ENCODE measurements around the gene HSPBP1. TPM values are rescaled to one million over a fixed set of nuclear protein-coding genes. Genes with fewer than 3 reads are reported as not detected.

HSPBP1 gene
- total RNA-seq, 1 experiment from 2014 or later, result 65.2 TPM

- ChIA-PET CTCF (no interaction called here), POLR2A (no interaction called here)
- H3K4me1 Mint-ChIP-seq, result no peaks in the 10 kb centered on the region
- H3K4me3 Mint-ChIP-seq, result no peak overlapping the region
- no peak for DNase-seq (ENCODE audit: low spot score)
- no peak overlapping the region for H3K27ac Mint-ChIP-seq
- peaks cover 40% of the 10 kb centered on the region for H3K36me3 Mint-ChIP-seq
- TF ChIP-seq ZNF671 (CRISPR knock-in tag; IDR thresholded peaks at IDR 0.05) (no peak), SMAD4 (CRISPR knock-in tag; IDR thresholded peaks at IDR 0.05) (no peak), GABPB1 (CRISPR knock-in tag; IDR thresholded peaks at IDR 0.05) (no peak), AFF4 (CRISPR knock-in tag; IDR thresholded peaks at IDR 0.05; ENCODE audit: borderline replicate concordance) (no peak), ZNF317 (CRISPR knock-in tag; IDR thresholded peaks at IDR 0.05; ENCODE audit: borderline replicate concordance, low read depth) (no peak), ESRRA (CRISPR knock-in tag; IDR thresholded peaks at IDR 0.05; ENCODE audit: borderline replicate concordance) (no peak), NR1H2 (CRISPR knock-in tag; IDR thresholded peaks at IDR 0.05) (no peak), ZNF423 (CRISPR knock-in tag; IDR thresholded peaks at IDR 0.05) (no peak), ARID4B (CRISPR knock-in tag; IDR thresholded peaks at IDR 0.05; ENCODE audit: borderline replicate concordance) (no peak), ZNF121 (CRISPR knock-in tag; IDR thresholded peaks at IDR 0.05) (no peak), NFE2L1 (CRISPR knock-in tag; IDR thresholded peaks at IDR 0.05) (no peak), PRRX2 (CRISPR knock-in tag; IDR thresholded peaks at IDR 0.05) (no peak)
- TF ChIP-seq, protein P1, sequence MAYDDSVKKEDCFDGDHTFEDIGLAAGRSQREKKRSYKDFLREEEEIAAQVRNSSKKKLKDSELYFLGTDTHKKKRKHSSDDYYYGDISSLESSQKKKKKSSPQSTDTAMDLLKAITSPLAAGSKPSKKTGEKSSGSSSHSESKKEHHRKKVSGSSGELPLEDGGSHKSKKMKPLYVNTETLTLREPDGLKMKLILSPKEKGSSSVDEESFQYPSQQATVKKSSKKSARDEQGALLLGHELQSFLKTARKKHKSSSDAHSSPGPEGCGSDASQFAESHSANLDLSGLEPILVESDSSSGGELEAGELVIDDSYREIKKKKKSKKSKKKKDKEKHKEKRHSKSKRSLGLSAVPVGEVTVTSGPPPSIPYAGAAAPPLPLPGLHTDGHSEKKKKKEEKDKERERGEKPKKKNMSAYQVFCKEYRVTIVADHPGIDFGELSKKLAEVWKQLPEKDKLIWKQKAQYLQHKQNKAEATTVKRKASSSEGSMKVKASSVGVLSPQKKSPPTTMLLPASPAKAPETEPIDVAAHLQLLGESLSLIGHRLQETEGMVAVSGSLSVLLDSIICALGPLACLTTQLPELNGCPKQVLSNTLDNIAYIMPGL (CRISPR knock-in tag; IDR thresholded peaks at IDR 0.05), result no peak
- ATAC-seq, result no peak
- no peaks in the 10 kb centered on the region for H3K27me3 Mint-ChIP-seq (ENCODE audit: low read depth)
- no peaks in the 10 kb centered on the region for H3K9me3 Mint-ChIP-seq
Observed at GRCh38 chr19:55242517-55242916, 37.4 kb downstream of the HSPBP1 start.

DNA sequence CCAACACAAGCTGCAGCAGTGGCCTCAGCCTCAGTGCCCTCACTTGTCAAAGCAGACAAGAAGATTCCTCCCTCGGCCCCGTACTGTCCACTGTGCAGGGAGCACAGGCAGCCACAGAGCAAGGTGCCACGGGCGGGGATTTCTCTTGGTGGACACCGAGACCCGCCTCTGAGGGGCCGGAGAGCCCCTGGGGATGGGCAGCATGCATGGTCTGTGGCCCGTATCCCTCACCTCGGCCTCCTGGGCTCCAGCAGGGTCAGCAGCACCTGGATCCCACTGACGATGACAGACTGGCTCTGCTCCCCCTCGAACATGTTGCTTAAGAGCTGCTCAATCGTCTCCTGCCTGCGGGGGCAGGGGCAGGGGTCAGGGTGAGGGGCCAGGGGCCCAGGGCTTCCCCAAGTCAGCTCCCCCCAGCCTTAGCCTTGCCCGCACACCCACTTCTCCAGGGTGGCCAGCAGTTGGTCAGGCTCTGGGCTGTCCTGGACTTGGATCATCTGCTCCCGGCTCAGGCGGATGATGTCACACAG, 37.9 kb downstream of the HSPBP1 start:
- TF ChIP-seq CREM (CRISPR knock-in tag; IDR thresholded peaks at IDR 0.05) (no peak), ZNF671 (CRISPR knock-in tag; IDR thresholded peaks at IDR 0.05) (no peak), E2F4 (CRISPR knock-in tag; IDR thresholded peaks at IDR 0.05; ENCODE audit: borderline replicate concordance, low read depth) (no peak), PRDM15 (CRISPR knock-in tag; IDR thresholded peaks at IDR 0.05) (no peak), NFATC4 (CRISPR knock-in tag; IDR thresholded peaks at IDR 0.05) (no peak), ATF1 (CRISPR knock-in tag; IDR thresholded peaks at IDR 0.05) (no peak), TP53 (CRISPR knock-in tag; IDR thresholded peaks at IDR 0.05) (no peak), NR2C2 (CRISPR knock-in tag; IDR thresholded peaks at IDR 0.05) (no peak), NFE2L1 (CRISPR knock-in tag; IDR thresholded peaks at IDR 0.05) (no peak), ESRRA (CRISPR knock-in tag; IDR thresholded peaks at IDR 0.05; ENCODE audit: borderline replicate concordance) (no peak)
- TF ChIP-seq, protein P2, sequence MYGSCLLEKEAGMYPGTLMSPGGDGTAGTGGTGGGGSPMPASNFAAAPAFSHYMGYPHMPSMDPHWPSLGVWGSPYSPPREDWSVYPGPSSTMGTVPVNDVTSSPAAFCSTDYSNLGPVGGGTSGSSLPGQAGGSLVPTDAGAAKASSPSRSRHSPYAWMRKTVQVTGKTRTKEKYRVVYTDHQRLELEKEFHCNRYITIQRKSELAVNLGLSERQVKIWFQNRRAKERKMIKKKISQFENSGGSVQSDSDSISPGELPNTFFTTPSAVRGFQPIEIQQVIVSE (CRISPR knock-in tag; IDR thresholded peaks at IDR 0.05; ENCODE audit: borderline replicate concordance), result no peak
- H3K36me3 Mint-ChIP-seq, result peaks cover 45% of the 10 kb centered on the region
- DNase-seq (ENCODE audit: low spot score) (no peak), ATAC-seq (no peak)
- ChIA-PET POLR2A (no interaction called here), CTCF (no interaction called here)
- no peaks in the 10 kb centered on the region for H3K9me3 Mint-ChIP-seq
- H3K4me3 Mint-ChIP-seq, result no peak overlapping the region
- H3K27me3 Mint-ChIP-seq (ENCODE audit: low read depth), result no peaks in the 10 kb centered on the region
- no peaks in the 10 kb centered on the region for H3K4me1 Mint-ChIP-seq
- H3K27ac Mint-ChIP-seq, result no peak overlapping the region
